ENCODE results near the gene OR2D2. TPM values are rescaled to one million over a fixed set of nuclear protein-coding genes. Genes with fewer than 3 reads are reported as not detected.

Gene OR2D2
- total and polyA plus RNA-seq, 2 of the 4 experiments (the other 2 are of a cell fraction): 0.07 to 0.36 TPM

DNA sequence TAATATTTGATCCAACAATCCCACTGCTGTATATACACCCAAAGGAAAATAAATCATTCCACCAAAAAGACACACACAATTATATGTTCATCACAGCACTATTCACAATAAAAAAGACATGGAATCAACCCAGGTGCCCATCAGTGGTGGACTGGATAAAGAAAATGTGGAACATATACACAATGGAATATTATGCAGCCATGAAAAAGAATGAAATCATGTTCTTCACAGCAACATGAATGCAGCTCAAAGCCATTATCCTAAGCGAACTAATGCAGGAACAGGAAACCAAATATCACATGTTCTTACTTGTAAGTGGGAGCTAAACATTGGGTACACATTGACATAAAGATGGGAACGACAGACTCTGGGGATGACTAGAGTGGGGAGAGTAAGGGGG is 27.4 kb upstream of the OR2D2 start:
- Histone ChIP-seq H2AK5ac (ENCODE audit: low read depth, low read length) (no peak overlapping the region), H2BK5ac (ENCODE audit: low read depth, low read length, poor library complexity, severe bottlenecking) (no peak overlapping the region), H3K79me1 (ENCODE audit: low read depth in 1 of 2, low read length in 2 of 2) (no peaks in the 10 kb centered on the region), H3K36me3 (ENCODE audit: control insufficient read depth, insufficient read depth, low read length) (no peaks in the 10 kb centered on the region), H3K9me3 (ENCODE audit: control insufficient read depth, insufficient read depth, low read length) (no peaks in the 10 kb centered on the region), H4K5ac (ENCODE audit: low read depth, low read length) (no peak overlapping the region), H3K4ac (ENCODE audit: low read depth, low read length) (no peak overlapping the region), H4K20me1 (ENCODE audit: insufficient read depth, low read length) (no peaks in the 10 kb centered on the region), H3K4me3 (ENCODE audit: insufficient read depth, low read depth, low read length) (no peak overlapping the region), H4K91ac (ENCODE audit: insufficient read depth, low read depth, low read length) (no peak overlapping the region), H3K56ac (ENCODE audit: extremely low read depth, insufficient read depth, low read length) (no peak overlapping the region), H3K27me3 (ENCODE audit: control insufficient read depth, insufficient read depth, low read length) (no peaks in the 10 kb centered on the region), H3K14ac (replicated peaks; ENCODE audit: low read depth, low read length) (no peak overlapping the region), H2BK120ac (ENCODE audit: low read depth, low read length) (no peak overlapping the region), H3K27ac (ENCODE audit: insufficient read depth, low read length) (no peak overlapping the region), H2AK9ac (replicated peaks; ENCODE audit: low read depth, low read length, poor library complexity) (no peak overlapping the region), H4K8ac (ENCODE audit: low read depth in 2 of 2, low read length in 2 of 2) (no peak overlapping the region), H3K9ac (ENCODE audit: low read depth, low read length) (no peak overlapping the region), H3K23ac (ENCODE audit: low read depth, low read length) (no peak overlapping the region), H2BK15ac (ENCODE audit: low read depth, low read length) (no peak overlapping the region), H3K9me1 (ENCODE audit: insufficient read depth, low read length) (no peaks in the 10 kb centered on the region), H3K18ac (ENCODE audit: low read depth, low read length) (no peak overlapping the region), H3K4me2 (ENCODE audit: low read depth, low read length) (no peak overlapping the region), H2BK20ac (ENCODE audit: low read depth, low read length) (no peak overlapping the region), H3K4me1 (ENCODE audit: control insufficient read depth, insufficient read depth, low read length) (no peaks in the 10 kb centered on the region), H2AFZ (replicated peaks; ENCODE audit: low read length, poor library complexity) (no peak overlapping the region)
- POLR2A ChIA-PET (ENCODE audit: unreplicated experiment): no interaction called here
- DNase-seq (no peak), ATAC-seq (ENCODE audit: low read depth) (no peak)
- CTCF ChIA-PET: no interaction called here
- TF ChIP-seq BHLHE40 (IDR thresholded peaks at IDR 0.05; ENCODE audit: low read depth, low read length) (no peak), RCOR1 (IDR thresholded peaks at IDR 0.05; ENCODE audit: insufficient replicate concordance, low read length) (no peak), FOS (IDR thresholded peaks at IDR 0.05; ENCODE audit: low read depth, low read length) (no peak), POLR2A (IDR thresholded peaks at IDR 0.05; ENCODE audit: low read depth, low read length) (no peak)
- TF ChIP-seq, protein P1, sequence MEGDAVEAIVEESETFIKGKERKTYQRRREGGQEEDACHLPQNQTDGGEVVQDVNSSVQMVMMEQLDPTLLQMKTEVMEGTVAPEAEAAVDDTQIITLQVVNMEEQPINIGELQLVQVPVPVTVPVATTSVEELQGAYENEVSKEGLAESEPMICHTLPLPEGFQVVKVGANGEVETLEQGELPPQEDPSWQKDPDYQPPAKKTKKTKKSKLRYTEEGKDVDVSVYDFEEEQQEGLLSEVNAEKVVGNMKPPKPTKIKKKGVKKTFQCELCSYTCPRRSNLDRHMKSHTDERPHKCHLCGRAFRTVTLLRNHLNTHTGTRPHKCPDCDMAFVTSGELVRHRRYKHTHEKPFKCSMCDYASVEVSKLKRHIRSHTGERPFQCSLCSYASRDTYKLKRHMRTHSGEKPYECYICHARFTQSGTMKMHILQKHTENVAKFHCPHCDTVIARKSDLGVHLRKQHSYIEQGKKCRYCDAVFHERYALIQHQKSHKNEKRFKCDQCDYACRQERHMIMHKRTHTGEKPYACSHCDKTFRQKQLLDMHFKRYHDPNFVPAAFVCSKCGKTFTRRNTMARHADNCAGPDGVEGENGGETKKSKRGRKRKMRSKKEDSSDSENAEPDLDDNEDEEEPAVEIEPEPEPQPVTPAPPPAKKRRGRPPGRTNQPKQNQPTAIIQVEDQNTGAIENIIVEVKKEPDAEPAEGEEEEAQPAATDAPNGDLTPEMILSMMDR (conservative IDR thresholded peaks at IDR 0.05; ENCODE audit: low read depth, low read length): no peak
- in situ Hi-C loops (cut with MboI; ENCODE audit: low sequenced_read_pairs): no loop called here
- WGBS, 2 experiments (ENCODE audit: extremely low coverage in 2 of 2, insufficient read length in 1 of 2): no CpG with 5 or more reads among the region's 2 CpGs
- dilution Hi-C loops (cut with HindIII; ENCODE audit: low sequenced_read_pairs, unreplicated experiment): no loop called here
- intact Hi-C loops (cut with micrococcal nuclease): no loop called here
- no TSS peak for BruUV-seq (replicated peaks)

All from IMR-90 (cell line).